Loucy (cell line): ENCODE measurements around the gene MICU2.

ENCODE experiments used
- H2AFZ ChIP-seq: fragments of 200-600 bp; sonication (generic); 2 replicates; pipeline ENCODE4 v1.6.0; 2016; ENCODE audit warnings: antibody characterized with exemption, mild to moderate bottlenecking, low read length, moderate library complexity
- H3F3A ChIP-seq: fragments of 200-600 bp; 2 replicates; pipeline ENCODE4 v1.6.0; 2016; ENCODE audit warnings: antibody characterized with exemption, low read depth, mild to moderate bottlenecking
- H3K27me3 ChIP-seq: fragments of 200-600 bp; sonication (generic); 2 replicates; pipeline ENCODE4 v1.6.1; 2014; ENCODE audit warnings: low read length, mild to moderate bottlenecking; ENCODE audit not compliant: insufficient read depth, poor library complexity, severe bottlenecking
- H3K36me3 ChIP-seq: fragments of 200-600 bp; sonication (generic); 2 replicates; pipeline ENCODE4 v1.6.1; 2016; ENCODE audit warnings: low read length; ENCODE audit not compliant: insufficient read depth
- H3K4me1 ChIP-seq: fragments of 200-600 bp; sonication (generic); 2 replicates; pipeline ENCODE4 v1.5.1; 2014; ENCODE audit warnings: low read length, mild to moderate bottlenecking; ENCODE audit not compliant: insufficient read depth, poor library complexity, severe bottlenecking
- H3K4me2 ChIP-seq: fragments of 200-600 bp; sonication (generic); 2 replicates; pipeline ENCODE4 v1.6.0; 2014; ENCODE audit warnings: antibody characterized with exemption, low read length, low read depth, mild to moderate bottlenecking; ENCODE audit not compliant: poor library complexity, severe bottlenecking
- H3K4me3 ChIP-seq: fragments of 200-600 bp; sonication (generic); 2 replicates; pipeline ENCODE4 v1.5.1; 2014; ENCODE audit warnings: low read length, mild to moderate bottlenecking, mixed read lengths; ENCODE audit not compliant: poor library complexity, severe bottlenecking
- H3K79me2 ChIP-seq: fragments of 200-600 bp; sonication (generic); 2 replicates; pipeline ENCODE4 v1.6.1; 2014; ENCODE audit warnings: low read length; ENCODE audit not compliant: insufficient read depth
- H3K9ac ChIP-seq: fragments of 200-600 bp; sonication (generic); 2 replicates; pipeline ENCODE4 v1.6.0; 2014; ENCODE audit warnings: mild to moderate bottlenecking, low read depth, low read length, moderate library complexity; ENCODE audit not compliant: poor library complexity, severe bottlenecking
- H3K9me2 ChIP-seq: fragments of 200-600 bp; sonication (generic); replicated peaks from 2 replicates; pipeline ENCODE4 v1.6.1; 2016; ENCODE audit warnings: low read depth, low read length, mixed read lengths
- H3K9me3 ChIP-seq: fragments of 200-600 bp; sonication (generic); 2 replicates; pipeline ENCODE4 v1.6.1; 2014; ENCODE audit warnings: mild to moderate bottlenecking, antibody characterized with exemption, low read length, low read depth; ENCODE audit not compliant: insufficient read depth
- H4K20me1 ChIP-seq: fragments of 200-600 bp; sonication (generic); 2 replicates; pipeline ENCODE4 v1.6.0; 2014; ENCODE audit warnings: antibody characterized with exemption, low read length, mild to moderate bottlenecking; ENCODE audit not compliant: insufficient read depth, poor library complexity, severe bottlenecking
- CTCF ChIP-seq: fragments of 200-600 bp; sonication (generic); conservative IDR thresholded peaks from 2 replicates; pipeline ENCODE4 v1.5.1; 2014; ENCODE audit warnings: mild to moderate bottlenecking, antibody characterized with exemption, low read length
- EZH2phosphoT487 ChIP-seq: fragments of 200-600 bp; IDR thresholded peaks from 2 replicates; pipeline ENCODE4 v1.6.1; 2018; ENCODE audit warnings: antibody characterized with exemption, mild to moderate bottlenecking, moderate library complexity, borderline replicate concordance

The MICU2 gene

GRCh38 chr13:21445759-21446158, 158.2 kb downstream of the MICU2 start:
- Histone ChIP-seq H2AFZ (no peak overlapping the region), H3K9ac (no peak overlapping the region), H3K4me1 (peaks cover 3% of the 10 kb centered on the region), H3F3A (no peaks in the 10 kb centered on the region), H3K79me2 (peaks cover 78% of the 10 kb centered on the region), H3K36me3 (no peaks in the 10 kb centered on the region), H3K4me2 (no peak overlapping the region), H3K27me3 (no peaks in the 10 kb centered on the region), H3K4me3 (no peak overlapping the region), H3K9me2 (no peaks in the 10 kb centered on the region), H3K9me3 (no peaks in the 10 kb centered on the region), H4K20me1 (peaks cover 54% of the 10 kb centered on the region)
- no peak for TF ChIP-seq CTCF
- TF ChIP-seq EZH2phosphoT487, result no peak

GRCh38 chr13:21443171-21443570, 160.8 kb downstream of the MICU2 start:
- Histone ChIP-seq H3K9me3 (peaks cover 4% of the 10 kb centered on the region; the same call in 1 of the 2 replicates), H3K9ac (no peak overlapping the region), H3K4me3 (no peak overlapping the region), H3K27me3 (no peaks in the 10 kb centered on the region), H3K79me2 (peaks cover 88% of the 10 kb centered on the region), H3K9me2 (no peaks in the 10 kb centered on the region), H4K20me1 (peaks cover 45% of the 10 kb centered on the region), H2AFZ (no peak overlapping the region), H3K4me2 (no peak overlapping the region), H3K4me1 (peaks cover 3% of the 10 kb centered on the region), H3K36me3 (peaks cover 10% of the 10 kb centered on the region), H3F3A (no peaks in the 10 kb centered on the region)
- TF ChIP-seq EZH2phosphoT487 (no peak), CTCF (no peak)
